Endodermal cell (in vitro differentiated cells): ENCODE measurements around the gene NOVA2. TPM values are rescaled to one million over a fixed set of nuclear protein-coding genes. Genes with fewer than 3 reads are reported as not detected.

Experiments used
- DNase-seq: peaks from one replicate; pipeline ENCODE4 v3.0.0-alpha.2; 2017
- H3K27ac ChIP-seq: 2 replicates; pipeline ENCODE4 v1.5.1; 2013; ENCODE audit warnings: mild to moderate bottlenecking, low read depth, low read length, moderate library complexity
- H3K27me3 ChIP-seq: 2 replicates; pipeline ENCODE4 v1.6.1; 2013; ENCODE audit warnings: mild to moderate bottlenecking, low read length, moderate library complexity; ENCODE audit not compliant: insufficient read depth, control insufficient read depth, poor library complexity, severe bottlenecking
- H3K36me3 ChIP-seq: 2 replicates; pipeline ENCODE4 v1.7.0; 2013; ENCODE audit warnings: mild to moderate bottlenecking, low read length, moderate library complexity; ENCODE audit not compliant: control insufficient read depth, insufficient read depth
- H3K4me1 ChIP-seq: one replicate; pipeline ENCODE4 v1.7.0; 2013; ENCODE audit warnings: low read length; ENCODE audit not compliant: control insufficient read depth, insufficient read depth
- H3K4me3 ChIP-seq: 2 replicates; pipeline ENCODE4 v1.5.1; 2013; ENCODE audit warnings: mild to moderate bottlenecking, low read length, moderate library complexity
- H3K9ac ChIP-seq: 2 replicates; pipeline ENCODE4 v1.6.1; 2013; ENCODE audit warnings: mild to moderate bottlenecking, low read length, moderate library complexity; ENCODE audit not compliant: poor library complexity, severe bottlenecking; ENCODE audit errors: extremely low read depth
- H3K9me3 ChIP-seq: 2 replicates; pipeline ENCODE4 v1.6.1; 2013; ENCODE audit warnings: mild to moderate bottlenecking, low read length, moderate library complexity; ENCODE audit not compliant: control insufficient read depth
- H3K27ac Mint-ChIP-seq: 2 replicates; pipeline ENCODE4 v1.8.0; 2020; ENCODE audit warnings: mixed read lengths
- H3K27me3 Mint-ChIP-seq: 2 replicates; pipeline ENCODE4 v1.8.0; 2021; ENCODE audit warnings: mild to moderate bottlenecking, mixed read lengths; ENCODE audit not compliant: insufficient read depth
- H3K36me3 Mint-ChIP-seq: 2 replicates; pipeline ENCODE4 v1.8.0; 2020; ENCODE audit warnings: low read depth, mixed read lengths
- H3K4me1 Mint-ChIP-seq: 2 replicates; pipeline ENCODE4 v1.8.0; 2020; ENCODE audit warnings: mixed read lengths
- H3K4me3 Mint-ChIP-seq: 2 replicates; pipeline ENCODE4 v1.8.0; 2020; ENCODE audit warnings: mild to moderate bottlenecking, moderate library complexity, mixed read lengths
- H3K9me3 Mint-ChIP-seq: 2 replicates; pipeline ENCODE4 v1.8.0; 2020; ENCODE audit warnings: mild to moderate bottlenecking, mixed read lengths
- WGBS, 2 experiments: methylation state at CpG; one replicate each; pipeline versions ENCODE4 v1.1.5 to v1.1.7; 2013; ENCODE audit warnings: missing lambda C conversion rate in 2 of 2, mixed read lengths in 1 of 2; ENCODE audit not compliant: insufficient coverage in 1 of 2, insufficient read length in 1 of 2; 5-methylcytosine and 5-hydroxymethylcytosine counted together
- total RNA-seq, 2 donors: library from RNA; stranded (reverse); fragmentation: NEBNext Ultra II Directional in 1 of 2; extraction: Animal tissue kit (Norgen Biotek cat#: 25700) in 1 of 2; gene quantifications; 2 replicates in 1 of 2; 3 replicates in 1 of 2; pipeline ENCODE4 v1.2.1, GENCODE V29; 2021
- TF ChIP-seq, protein P1 (sequence below): fragments of 200-600 bp; sonication (generic); conservative IDR thresholded peaks from 2 replicates; pipeline ENCODE4 v1.5.0; 2021; ENCODE audit warnings: antibody characterized with exemption, mild to moderate bottlenecking

NOVA2 gene
- total RNA-seq, 2 donors from 2014 or later = 0.64 to 0.91 TPM

- no peak overlapping the region for H3K27ac ChIP-seq
- H3K36me3 ChIP-seq = no peaks in the 10 kb centered on the region
- H3K27ac Mint-ChIP-seq = no peak overlapping the region
- peaks cover 6% of the 10 kb centered on the region for H3K4me1 Mint-ChIP-seq
- no peaks in the 10 kb centered on the region for H3K4me1 ChIP-seq
- no peak for DNase-seq
- H3K9ac ChIP-seq = no peak overlapping the region
- no peaks in the 10 kb centered on the region for H3K9me3 Mint-ChIP-seq
- no peak overlapping the region for H3K4me3 Mint-ChIP-seq
- H3K4me3 ChIP-seq = no peak overlapping the region
- no peaks in the 10 kb centered on the region for H3K9me3 ChIP-seq
- H3K27me3 ChIP-seq = peaks cover 8% of the 10 kb centered on the region
- TF ChIP-seq, protein P1, sequence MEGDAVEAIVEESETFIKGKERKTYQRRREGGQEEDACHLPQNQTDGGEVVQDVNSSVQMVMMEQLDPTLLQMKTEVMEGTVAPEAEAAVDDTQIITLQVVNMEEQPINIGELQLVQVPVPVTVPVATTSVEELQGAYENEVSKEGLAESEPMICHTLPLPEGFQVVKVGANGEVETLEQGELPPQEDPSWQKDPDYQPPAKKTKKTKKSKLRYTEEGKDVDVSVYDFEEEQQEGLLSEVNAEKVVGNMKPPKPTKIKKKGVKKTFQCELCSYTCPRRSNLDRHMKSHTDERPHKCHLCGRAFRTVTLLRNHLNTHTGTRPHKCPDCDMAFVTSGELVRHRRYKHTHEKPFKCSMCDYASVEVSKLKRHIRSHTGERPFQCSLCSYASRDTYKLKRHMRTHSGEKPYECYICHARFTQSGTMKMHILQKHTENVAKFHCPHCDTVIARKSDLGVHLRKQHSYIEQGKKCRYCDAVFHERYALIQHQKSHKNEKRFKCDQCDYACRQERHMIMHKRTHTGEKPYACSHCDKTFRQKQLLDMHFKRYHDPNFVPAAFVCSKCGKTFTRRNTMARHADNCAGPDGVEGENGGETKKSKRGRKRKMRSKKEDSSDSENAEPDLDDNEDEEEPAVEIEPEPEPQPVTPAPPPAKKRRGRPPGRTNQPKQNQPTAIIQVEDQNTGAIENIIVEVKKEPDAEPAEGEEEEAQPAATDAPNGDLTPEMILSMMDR = no peak
- WGBS, 2 experiments = 78% methylated on average over 4 to 6 of the region's 6 CpGs
- H3K27me3 Mint-ChIP-seq = peaks cover 30% of the 10 kb centered on the region
- H3K36me3 Mint-ChIP-seq = no peaks in the 10 kb centered on the region
These were observed 48.7 kb downstream of the NOVA2 start for GRCh38 chr19:45924891-45925447.

DNA sequence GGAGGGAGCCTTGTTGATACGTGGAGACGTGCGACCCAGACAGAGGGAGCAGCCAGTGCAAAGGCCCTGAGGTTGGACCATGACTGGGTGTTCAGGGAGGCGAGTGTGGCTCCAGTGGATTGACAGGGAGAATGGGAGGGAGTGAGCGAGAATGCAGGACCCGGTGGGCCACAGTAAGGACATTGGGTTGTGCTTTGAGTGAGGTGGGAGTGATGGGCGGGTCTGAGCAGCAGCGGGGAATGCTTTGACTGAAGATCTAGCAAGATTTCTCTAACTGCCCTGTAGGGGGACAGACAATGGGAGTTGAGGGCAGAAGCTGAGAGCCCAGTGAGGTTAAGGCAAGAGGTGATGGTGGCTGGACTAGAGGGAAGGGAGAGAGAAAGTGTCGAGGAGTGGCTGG lies 51.4 kb downstream of the NOVA2 start:
- WGBS, 2 experiments = 67 to 68% methylated on average over 9 of the region's 9 CpGs
- DNase-seq = peak; percentile 83
- TF ChIP-seq, protein P1 = peak; percentile 75

GRCh38 chr19:45920458-45920857 lies 53.2 kb downstream of the NOVA2 start:
- H3K36me3 ChIP-seq = no peaks in the 10 kb centered on the region
- Mint-ChIP-seq H3K36me3 (no peaks in the 10 kb centered on the region), H3K4me3 (no peak overlapping the region), H3K27me3 (peaks cover 1% of the 10 kb centered on the region), H3K27ac (no peak overlapping the region), H3K9me3 (no peaks in the 10 kb centered on the region), H3K4me1 (peaks cover 6% of the 10 kb centered on the region)
- H3K4me1 ChIP-seq = no peaks in the 10 kb centered on the region
- no peak overlapping the region for H3K9ac ChIP-seq
- no peaks in the 10 kb centered on the region for H3K9me3 ChIP-seq
- peak overlapping the region; percentile 44 for H3K27ac ChIP-seq
- H3K27me3 ChIP-seq = no peaks in the 10 kb centered on the region
- 93 to 97% methylated on average over 4 to 8 of the region's 8 CpGs for WGBS, 2 experiments
- no peak for DNase-seq
- H3K4me3 ChIP-seq = no peak overlapping the region
- TF ChIP-seq, protein P1 = no peak

More for the DNA sequence above, 51.4 kb downstream of the NOVA2 start:
- Mint-ChIP-seq H3K4me3 (no peak overlapping the region), H3K9me3 (no peaks in the 10 kb centered on the region), H3K27me3 (peaks cover 10% of the 10 kb centered on the region), H3K27ac (no peak overlapping the region), H3K4me1 (peaks cover 6% of the 10 kb centered on the region), H3K36me3 (no peaks in the 10 kb centered on the region)
- Histone ChIP-seq H3K4me1 (no peaks in the 10 kb centered on the region), H3K27ac (no peak overlapping the region), H3K9ac (no peak overlapping the region), H3K36me3 (no peaks in the 10 kb centered on the region), H3K27me3 (no peaks in the 10 kb centered on the region), H3K4me3 (no peak overlapping the region), H3K9me3 (no peaks in the 10 kb centered on the region)
